Heart left ventricle (tissue), 16 donors: ENCODE data around the gene GHSR. TPM values are rescaled to one million over a fixed set of nuclear protein-coding genes. Genes with fewer than 3 reads are reported as not detected.

ENCODE experiments used
- ATAC-seq, 4 donors: fragments of 200-7000 bp; cut with Tn5 transposase; one replicate each; pipeline ENCODE4 v1.9.1; 2020 to 2022; ENCODE audit warnings: moderate library complexity in 4 of 4, mild to moderate bottlenecking in 3 of 4, moderate number of reproducible peaks in 1 of 4
- DNase-seq, 5 donors: peaks; one replicate each; pipeline ENCODE4 v3.0.0-alpha.2; 2020
- H3K27ac ChIP-seq, 12 donors: fragments of 200-600 bp; sonication (generic) in 4 of 12; one replicate each; pipeline versions ENCODE4 v1.5.0 to v1.8.0; 2016 to 2022; ENCODE audit warnings: mild to moderate bottlenecking in 2 of 12
- H3K27me3 ChIP-seq, 9 donors: fragments of 200-600 bp; sonication (generic) in 2 of 9; one replicate each; pipeline versions ENCODE4 v1.5.1 to v1.8.0; 2016 to 2022; ENCODE audit warnings: mild to moderate bottlenecking in 3 of 9
- H3K36me3 ChIP-seq, 9 donors: fragments of 200-600 bp; sonication (generic) in 2 of 9; one replicate each; pipeline versions ENCODE4 v1.5.0 to v1.8.0; 2018 to 2022; ENCODE audit warnings: mild to moderate bottlenecking in 2 of 9
- H3K4me1 ChIP-seq, 12 donors: fragments of 200-600 bp; sonication (generic) in 4 of 12; one replicate each; pipeline versions ENCODE4 v1.5.0 to v1.8.0; 2016 to 2022; ENCODE audit warnings: mild to moderate bottlenecking in 3 of 12
- H3K4me3 ChIP-seq, 12 donors: fragments of 200-600 bp; sonication (generic) in 4 of 12; one replicate each; pipeline versions ENCODE4 v1.5.0 to v1.8.0; 2017 to 2022; ENCODE audit warnings: mild to moderate bottlenecking in 9 of 12, moderate library complexity in 4 of 12
- H3K9me3 ChIP-seq, 12 donors: fragments of 200-600 bp; sonication (generic) in 4 of 12; one replicate each; pipeline versions ENCODE4 v1.5.0 to v1.8.0; 2016 to 2022; ENCODE audit warnings: mild to moderate bottlenecking in 1 of 12
- POLR2A ChIP-seq, 2 donors: fragments of 450-650 bp; IDR thresholded peaks; one replicate each; pipeline ENCODE4 v1.6.1; 2017; ENCODE audit warnings: antibody characterized with exemption in 2 of 2, mild to moderate bottlenecking in 2 of 2, moderate library complexity in 2 of 2
- WGBS, 4 donors: extraction: QIAGEN DNeasy Blood & Tissue Kit in 2 of 4; methylation state at CpG; one replicate each; pipeline versions ENCODE4 v1.1.5 to v1.1.7; 2013 to 2018; 5-methylcytosine and 5-hydroxymethylcytosine counted together
- intact Hi-C, 10 donors: fragments of 100-400 bp; cut with DNase I; formaldehyde crosslinking; loops; one replicate each; pipeline versions ENCODE4 v1.11.1 to v1.14.2; 2022
- polyA plus RNA-seq, 2 donors: library from polyadenylated mRNA; stranded (reverse); fragments of 200-250 nt; gene quantifications; one replicate each; pipeline ENCODE4 v1.2.3, GENCODE V29; 2013
- total RNA-seq, 9 donors: library from RNA; depleted of rRNA in 2 of 9; stranded (reverse); fragments of >200 nt in 2 of 9; fragmentation: NEBNext Ultra II Directional in 3 of 9; extraction: Animal tissue kit (Norgen Biotek cat#: 25700) in 3 of 9; gene quantifications; one replicate each; pipeline versions ENCODE4 v1.1.0 to v1.2.4, GENCODE V29; 2016 to 2023
- TF ChIP-seq, protein P1 (sequence below), 12 donors: fragments of 200-600 bp; sonication (generic) in 4 of 12; IDR thresholded peaks; one replicate each; pipeline versions ENCODE4 v1.5.0 to v1.8.0; 2018 to 2022; ENCODE audit warnings: antibody characterized with exemption in 12 of 12, mild to moderate bottlenecking in 5 of 12
- donor health status: ischemic (EF 13 %, LVEDD 7.1; RV severe dilation, severe dysfunction).
- donor health status: healthy with polysubstance abuse.
- donor health status: DM: no; HTN: yes; CAD: no.
- donor health status: DM: no; HTN: no; CAD: no.
- donor health status: ischemic (EF 25% LVEDD 6.9; RV normal size, moderate dysfunction).
- donor health status: ischemic (EF 25% LVEDD 5.7; RV mildly dilated, moderate dysfunction).
- donor health status: healthy.
- donor health status: DM: yes; HTN: yes; CAD: no.
- donor health status: ischemic (EF 35%, LVEDD 5.7; RV mildly dilated, moderate dysfunction).
- donor health status: nonischemic (EF 11% LVEDD 7.7; RV severe dilation, severe dysfunction).
- donor health status: DM: yes; HTN: yes; CAD: no.
- donor health status: PGD.
- donor health status: ischemic (EF 29% LVEDD 5.4; RV normal size, mild dysfunction).
- donor health status: nonischemic (EF 23%, LVEDD 6.1; RV moderate dilation, normal function).

GHSR gene
- total and polyA plus RNA-seq, 11 donors, result not detected

DNA sequence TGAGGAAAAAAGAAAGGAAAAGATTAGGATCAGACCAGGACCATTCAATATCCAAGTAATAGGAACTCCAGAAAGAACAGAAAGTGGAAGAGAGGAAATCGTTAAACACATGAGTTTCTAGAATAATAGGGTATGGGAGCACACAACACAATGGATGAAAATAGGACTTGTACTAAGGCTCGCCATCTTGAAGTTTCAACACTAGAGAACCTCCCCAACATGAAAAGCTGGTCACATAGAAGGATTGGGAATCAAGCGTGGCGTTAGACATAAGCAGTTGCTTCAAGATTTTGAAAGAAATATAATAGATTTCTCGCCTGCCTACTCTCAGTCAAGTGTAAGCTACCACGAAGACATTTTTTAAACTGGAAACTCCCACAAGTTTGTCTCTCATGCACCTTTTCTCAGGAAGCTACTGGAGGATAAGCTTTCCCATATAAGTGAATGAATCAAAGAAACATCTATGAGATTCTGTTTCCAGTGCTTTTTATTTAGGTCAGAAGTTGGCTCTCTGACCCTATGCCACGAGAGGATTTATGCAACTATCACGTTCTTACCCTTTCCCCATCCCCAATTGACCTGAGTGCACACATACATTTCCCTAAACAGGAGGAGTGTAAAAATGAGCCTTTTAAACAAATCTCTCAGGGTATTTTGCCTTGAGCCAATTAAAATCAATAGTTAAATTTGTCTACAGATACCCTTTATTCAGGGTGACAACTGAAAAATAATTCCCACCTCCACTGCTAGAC is 45.2 kb downstream of the GHSR start:
- ATAC-seq (no peak), DNase-seq (no peak)
- no peaks in the 10 kb centered on the region for H3K27me3 ChIP-seq
- peaks cover 0 to 43% (median 20%) of the 10 kb centered on the region in 9 donors for H3K36me3 ChIP-seq
- H3K27ac ChIP-seq, result no peak overlapping the region
- no peaks in the 10 kb centered on the region for H3K9me3 ChIP-seq
- 86 to 98% (median 96%) methylated on average over 8 of the region's 8 CpGs for WGBS, 4 donors
- no peaks in the 10 kb centered on the region for H3K4me1 ChIP-seq
- no peak overlapping the region for H3K4me3 ChIP-seq
- intact Hi-C loops, result no loop called here
- TF ChIP-seq, protein P1, sequence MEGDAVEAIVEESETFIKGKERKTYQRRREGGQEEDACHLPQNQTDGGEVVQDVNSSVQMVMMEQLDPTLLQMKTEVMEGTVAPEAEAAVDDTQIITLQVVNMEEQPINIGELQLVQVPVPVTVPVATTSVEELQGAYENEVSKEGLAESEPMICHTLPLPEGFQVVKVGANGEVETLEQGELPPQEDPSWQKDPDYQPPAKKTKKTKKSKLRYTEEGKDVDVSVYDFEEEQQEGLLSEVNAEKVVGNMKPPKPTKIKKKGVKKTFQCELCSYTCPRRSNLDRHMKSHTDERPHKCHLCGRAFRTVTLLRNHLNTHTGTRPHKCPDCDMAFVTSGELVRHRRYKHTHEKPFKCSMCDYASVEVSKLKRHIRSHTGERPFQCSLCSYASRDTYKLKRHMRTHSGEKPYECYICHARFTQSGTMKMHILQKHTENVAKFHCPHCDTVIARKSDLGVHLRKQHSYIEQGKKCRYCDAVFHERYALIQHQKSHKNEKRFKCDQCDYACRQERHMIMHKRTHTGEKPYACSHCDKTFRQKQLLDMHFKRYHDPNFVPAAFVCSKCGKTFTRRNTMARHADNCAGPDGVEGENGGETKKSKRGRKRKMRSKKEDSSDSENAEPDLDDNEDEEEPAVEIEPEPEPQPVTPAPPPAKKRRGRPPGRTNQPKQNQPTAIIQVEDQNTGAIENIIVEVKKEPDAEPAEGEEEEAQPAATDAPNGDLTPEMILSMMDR (IDR thresholded peaks at IDR 0.05), result no peak
- TF ChIP-seq POLR2A (IDR thresholded peaks at IDR 0.05), result no peak

DNA sequence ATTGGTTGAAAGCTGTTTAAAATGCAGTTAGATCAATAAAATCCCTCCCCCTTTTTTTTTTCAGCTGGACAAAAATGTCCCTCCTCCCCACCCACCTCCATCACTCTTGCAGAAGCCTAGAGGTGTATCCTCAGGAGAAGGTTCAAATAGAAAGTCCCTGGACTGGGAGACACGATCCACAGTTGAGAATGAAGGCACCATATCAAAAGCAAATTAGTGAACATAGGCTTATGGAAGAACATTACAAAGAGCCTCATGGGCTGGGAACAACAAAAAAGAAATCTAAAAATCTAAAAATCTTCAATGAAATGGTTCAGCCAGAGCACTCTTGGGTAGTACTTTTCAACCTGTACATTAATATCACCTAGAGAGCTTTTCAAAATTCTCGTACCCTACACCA is 46.2 kb downstream of the GHSR start:
- DNase-seq (no peak), ATAC-seq (no peak)
- Histone ChIP-seq H3K4me1 (no peaks in the 10 kb centered on the region), H3K9me3 (no peaks in the 10 kb centered on the region), H3K36me3 (peaks cover 0 to 53% (median 30%) of the 10 kb centered on the region in 9 donors), H3K4me3 (no peak overlapping the region), H3K27ac (no peak overlapping the region), H3K27me3 (no peaks in the 10 kb centered on the region)
- 50 to 99% (median 88%) methylated on average over 2 of the region's 2 CpGs for WGBS, 4 donors
- intact Hi-C loops, result no loop called here
- TF ChIP-seq, protein P1 (IDR thresholded peaks at IDR 0.05), result no peak
- TF ChIP-seq POLR2A (IDR thresholded peaks at IDR 0.05), result no peak

DNA sequence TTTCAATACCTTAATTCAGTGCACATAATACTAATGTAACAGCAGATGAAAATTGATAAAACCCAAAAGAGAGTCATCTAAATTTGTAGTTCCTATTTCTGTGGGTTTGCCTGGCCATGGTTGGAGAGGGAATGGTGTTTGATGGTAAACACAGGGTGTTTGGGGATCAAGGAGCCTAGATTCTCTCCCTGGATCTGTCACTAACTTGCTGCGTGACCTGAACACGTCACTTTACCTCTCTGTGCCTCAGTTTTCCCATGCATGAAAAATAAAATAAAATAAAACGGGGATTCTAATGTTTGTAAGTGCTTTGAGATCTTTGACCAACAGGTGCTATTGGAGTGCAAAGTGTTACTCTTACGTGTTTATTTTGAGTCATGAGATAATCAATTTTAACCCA is 49.8 kb downstream of the GHSR start:
- Histone ChIP-seq H3K27ac (no peak overlapping the region), H3K9me3 (no peaks in the 10 kb centered on the region), H3K4me3 (no peak overlapping the region), H3K4me1 (no peaks in the 10 kb centered on the region), H3K36me3 (peaks cover 0 to 73% (median 36%) of the 10 kb centered on the region in 9 donors), H3K27me3 (no peaks in the 10 kb centered on the region)
- WGBS, 4 donors, result 97 to 98% (median 98%) methylated on average over 4 of the region's 4 CpGs
- intact Hi-C loops, result no loop called here
- TF ChIP-seq, protein P1 (IDR thresholded peaks at IDR 0.05), result no peak
- no peak for TF ChIP-seq POLR2A (IDR thresholded peaks at IDR 0.05)
- DNase-seq, result no peak
- no peak for ATAC-seq

DNA sequence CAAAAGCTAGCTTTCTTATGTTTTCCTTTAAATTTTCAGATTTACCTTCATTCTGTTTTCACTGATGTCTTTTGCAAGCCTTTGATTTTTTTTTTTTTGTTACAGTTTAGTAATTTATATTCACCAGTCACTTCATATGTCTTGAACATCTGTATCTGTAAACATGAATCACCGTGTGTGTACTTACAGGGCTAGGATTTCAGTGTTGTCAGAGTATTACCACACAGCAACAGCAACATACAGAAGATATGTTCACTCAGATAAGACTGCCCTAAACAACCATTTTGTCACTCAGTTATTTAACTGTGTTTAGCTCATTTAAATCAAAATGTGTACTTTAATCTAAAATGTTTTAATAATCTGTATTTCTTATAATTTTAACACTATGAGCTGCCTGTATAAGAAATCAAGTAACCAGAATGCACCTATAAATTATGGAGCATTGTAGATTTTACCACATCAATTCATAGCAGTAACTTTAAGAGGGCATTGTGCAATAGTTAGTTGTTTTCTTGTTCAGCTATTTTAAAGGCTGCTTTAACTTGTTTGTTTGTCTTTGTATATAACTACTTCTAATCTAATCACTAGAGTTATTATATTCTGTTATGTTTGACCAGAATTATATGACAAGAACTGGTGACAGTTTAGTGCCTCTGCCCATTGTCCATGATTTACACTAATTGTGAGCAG is 50.4 kb downstream of the GHSR start:
- TF ChIP-seq, protein P1 (IDR thresholded peaks at IDR 0.05), result no peak
- no peak for TF ChIP-seq POLR2A (IDR thresholded peaks at IDR 0.05)
- Histone ChIP-seq H3K9me3 (no peaks in the 10 kb centered on the region), H3K27me3 (no peaks in the 10 kb centered on the region), H3K4me1 (no peaks in the 10 kb centered on the region), H3K36me3 (peaks cover 0 to 73% (median 36%) of the 10 kb centered on the region in 9 donors), H3K4me3 (no peak overlapping the region), H3K27ac (no peak overlapping the region)
- no peak for DNase-seq
- intact Hi-C loops, result no loop called here
- WGBS, 4 donors, result 57 to 74% (median 66%) methylated on average over 1 of the region's 1 CpG
- no peak for ATAC-seq
